T-helper 1 cell treated with Interleukin-12 subunit alpha and Interleukin-12 subunit beta and Interleukin-4 antibody, amounts not matched to agents 30 μg/mL and 1 μg/mL, for 36 hours (primary cell): ENCODE data around the gene LRRC23.

Experiments
- H3K27ac Mint-ChIP-seq: one replicate; pipeline ENCODE4 v1.8.0; 2021; ENCODE audit warnings: mild to moderate bottlenecking, mixed read lengths
- H3K27me3 Mint-ChIP-seq: one replicate; pipeline ENCODE4 v1.8.0; 2021; ENCODE audit warnings: low read depth, mixed read lengths
- H3K36me3 Mint-ChIP-seq: one replicate; pipeline ENCODE4 v1.8.0; 2021; ENCODE audit warnings: low read depth, mixed read lengths
- H3K4me1 Mint-ChIP-seq: one replicate; pipeline ENCODE4 v1.8.0; 2021; ENCODE audit warnings: low read depth, mixed read lengths
- H3K4me3 Mint-ChIP-seq: one replicate; pipeline ENCODE4 v1.8.0; 2021; ENCODE audit warnings: mild to moderate bottlenecking, moderate library complexity, mixed read lengths
- H3K9me3 Mint-ChIP-seq: one replicate; pipeline ENCODE4 v1.8.0; 2021; ENCODE audit warnings: mixed read lengths

LRRC23 gene

DNA sequence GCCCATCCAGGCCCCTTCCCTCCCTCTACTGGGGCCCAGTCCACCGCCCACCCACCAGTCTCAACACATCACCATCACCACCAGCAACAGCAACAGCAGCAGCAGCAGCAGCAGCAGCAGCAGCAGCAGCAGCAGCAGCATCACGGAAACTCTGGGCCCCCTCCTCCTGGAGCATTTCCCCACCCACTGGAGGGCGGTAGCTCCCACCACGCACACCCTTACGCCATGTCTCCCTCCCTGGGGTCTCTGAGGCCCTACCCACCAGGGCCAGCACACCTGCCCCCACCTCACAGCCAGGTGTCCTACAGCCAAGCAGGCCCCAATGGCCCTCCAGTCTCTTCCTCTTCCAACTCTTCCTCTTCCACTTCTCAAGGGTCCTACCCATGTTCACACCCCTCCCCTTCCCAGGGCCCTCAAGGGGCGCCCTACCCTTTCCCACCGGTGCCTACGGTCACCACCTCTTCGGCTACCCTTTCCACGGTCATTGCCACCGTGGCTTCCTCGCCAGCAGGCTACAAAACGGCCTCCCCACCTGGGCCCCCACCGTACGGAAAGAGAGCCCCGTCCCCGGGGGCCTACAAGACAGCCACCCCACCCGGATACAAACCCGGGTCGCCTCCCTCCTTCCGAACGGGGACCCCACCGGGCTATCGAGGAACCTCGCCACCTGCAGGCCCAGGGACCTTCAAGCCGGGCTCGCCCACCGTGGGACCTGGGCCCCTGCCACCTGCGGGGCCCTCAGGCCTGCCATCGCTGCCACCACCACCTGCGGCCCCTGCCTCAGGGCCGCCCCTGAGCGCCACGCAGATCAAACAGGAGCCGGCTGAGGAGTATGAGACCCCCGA, 32.2 kb downstream of the LRRC23 start:
- Mint-ChIP-seq H3K27me3 (no peaks in the 10 kb centered on the region), H3K36me3 (peaks cover 37% of the 10 kb centered on the region), H3K27ac (peak overlapping the region; percentile 93), H3K9me3 (no peaks in the 10 kb centered on the region), H3K4me1 (peaks cover 36% of the 10 kb centered on the region), H3K4me3 (peak overlapping the region; percentile 85)

DNA sequence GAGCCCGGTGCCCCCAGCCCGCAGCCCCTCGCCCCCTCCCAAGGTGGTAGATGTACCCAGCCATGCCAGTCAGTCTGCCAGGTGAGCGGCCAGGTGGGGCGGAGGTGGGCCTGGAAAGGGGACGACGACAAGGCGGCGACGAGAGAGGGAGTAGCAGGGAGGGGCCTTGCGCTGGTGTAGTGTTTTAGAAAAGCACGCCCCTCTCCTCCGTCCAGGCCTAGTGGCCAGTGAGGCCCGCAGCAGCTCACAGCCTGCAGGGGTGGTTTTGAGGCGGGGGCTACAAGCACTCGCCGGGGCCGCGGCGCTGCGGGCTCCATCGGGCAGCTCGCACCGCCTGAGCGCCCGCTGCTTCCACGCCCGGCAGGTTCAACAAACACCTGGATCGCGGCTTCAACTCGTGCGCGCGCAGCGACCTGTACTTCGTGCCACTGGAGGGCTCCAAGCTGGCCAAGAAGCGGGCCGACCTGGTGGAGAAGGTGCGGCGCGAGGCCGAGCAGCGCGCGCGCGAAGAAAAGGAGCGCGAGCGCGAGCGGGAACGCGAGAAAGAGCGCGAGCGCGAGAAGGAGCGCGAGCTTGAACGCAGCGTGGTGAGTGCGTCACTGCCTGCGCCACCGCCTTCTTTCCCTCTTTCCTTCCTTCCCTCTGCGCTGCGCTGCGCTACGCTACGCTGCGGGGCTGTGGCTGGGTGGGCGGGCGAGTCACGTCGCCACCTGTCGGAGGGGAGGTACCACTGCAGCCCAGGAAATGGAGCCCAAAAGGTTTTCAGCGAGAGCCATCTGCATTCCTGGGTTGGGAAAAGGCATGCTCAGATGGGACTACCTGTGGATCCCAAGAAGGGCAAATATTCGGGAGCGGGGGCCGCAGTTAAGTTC, 33.1 kb downstream of the LRRC23 start:
- Mint-ChIP-seq H3K4me3 (peak overlapping the region; percentile 85), H3K4me1 (peaks cover 31% of the 10 kb centered on the region), H3K27ac (peak overlapping the region; percentile 93), H3K9me3 (no peaks in the 10 kb centered on the region), H3K27me3 (no peaks in the 10 kb centered on the region), H3K36me3 (peaks cover 36% of the 10 kb centered on the region)

DNA sequence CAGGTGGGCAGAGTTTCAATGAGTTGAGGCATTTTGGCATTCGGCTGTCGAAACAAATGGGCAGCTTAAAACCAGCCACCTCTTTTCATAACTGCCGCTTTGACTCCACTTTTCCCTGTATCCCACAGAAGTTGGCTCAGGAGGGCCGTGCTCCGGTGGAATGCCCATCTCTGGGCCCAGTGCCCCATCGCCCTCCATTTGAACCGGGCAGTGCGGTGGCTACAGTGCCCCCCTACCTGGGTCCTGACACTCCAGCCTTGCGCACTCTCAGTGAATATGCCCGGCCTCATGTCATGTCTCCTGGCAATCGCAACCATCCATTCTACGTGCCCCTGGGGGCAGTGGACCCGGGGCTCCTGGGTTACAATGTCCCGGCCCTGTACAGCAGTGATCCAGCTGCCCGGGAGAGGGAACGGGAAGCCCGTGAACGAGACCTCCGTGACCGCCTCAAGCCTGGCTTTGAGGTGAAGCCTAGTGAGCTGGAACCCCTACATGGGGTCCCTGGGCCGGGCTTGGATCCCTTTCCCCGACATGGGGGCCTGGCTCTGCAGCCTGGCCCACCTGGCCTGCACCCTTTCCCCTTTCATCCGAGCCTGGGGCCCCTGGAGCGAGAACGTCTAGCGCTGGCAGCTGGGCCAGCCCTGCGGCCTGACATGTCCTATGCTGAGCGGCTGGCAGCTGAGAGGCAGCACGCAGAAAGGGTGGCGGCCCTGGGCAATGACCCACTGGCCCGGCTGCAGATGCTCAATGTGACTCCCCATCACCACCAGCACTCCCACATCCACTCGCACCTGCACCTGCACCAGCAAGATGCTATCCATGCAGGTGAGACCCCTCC, 34.0 kb downstream of the LRRC23 start:
- Mint-ChIP-seq H3K36me3 (peaks cover 32% of the 10 kb centered on the region), H3K4me3 (peak overlapping the region; percentile 85), H3K27ac (no peak overlapping the region)

DNA sequence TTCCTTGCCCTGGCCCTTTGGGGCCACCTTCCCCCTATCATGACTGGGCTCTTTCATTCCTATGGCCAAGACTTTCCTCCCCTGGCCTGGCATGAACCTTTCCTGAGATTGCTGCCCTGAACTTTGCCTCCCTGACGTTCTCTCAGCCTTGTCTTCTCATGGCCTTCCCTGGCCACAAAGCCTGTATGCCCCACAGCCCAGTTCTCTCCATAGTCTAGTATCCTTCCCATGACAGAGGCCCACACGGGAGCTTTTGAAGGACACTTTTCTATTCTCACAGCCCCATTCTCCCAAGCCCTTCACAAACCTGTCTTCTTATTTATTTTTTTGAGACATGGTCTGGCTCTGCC, 34.5 kb downstream of the LRRC23 start:
- Mint-ChIP-seq H3K4me3 (peak overlapping the region; percentile 51), H3K36me3 (peaks cover 27% of the 10 kb centered on the region), H3K9me3 (no peaks in the 10 kb centered on the region), H3K27me3 (no peaks in the 10 kb centered on the region), H3K4me1 (peaks cover 30% of the 10 kb centered on the region), H3K27ac (peak overlapping the region; percentile 79)

More for the DNA sequence above, 34.0 kb downstream of the LRRC23 start:
- Mint-ChIP-seq H3K27me3 (no peaks in the 10 kb centered on the region), H3K9me3 (no peaks in the 10 kb centered on the region), H3K4me1 (peaks cover 31% of the 10 kb centered on the region)

GRCh38 chr12:6941267-6941666, 36.6 kb downstream of the LRRC23 start:
- Mint-ChIP-seq H3K27me3 (no peaks in the 10 kb centered on the region), H3K27ac (peak overlapping the region; percentile 31)

DNA sequence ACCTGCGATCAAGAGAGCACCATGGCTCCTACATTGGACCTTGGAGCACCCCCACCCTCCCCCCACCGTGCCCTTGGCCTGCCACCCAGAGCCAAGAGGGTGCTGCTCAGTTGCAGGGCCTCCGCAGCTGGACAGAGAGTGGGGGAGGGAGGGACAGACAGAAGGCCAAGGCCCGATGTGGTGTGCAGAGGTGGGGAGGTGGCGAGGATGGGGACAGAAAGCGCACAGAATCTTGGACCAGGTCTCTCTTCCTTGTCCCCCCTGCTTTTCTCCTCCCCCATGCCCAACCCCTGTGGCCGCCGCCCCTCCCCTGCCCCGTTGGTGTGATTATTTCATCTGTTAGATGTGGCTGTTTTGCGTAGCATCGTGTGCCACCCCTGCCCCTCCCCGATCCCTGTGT, 37.2 kb downstream of the LRRC23 start:
- peaks cover 34% of the 10 kb centered on the region for H3K4me1 Mint-ChIP-seq
- H3K36me3 Mint-ChIP-seq, result peaks cover 6% of the 10 kb centered on the region
- no peak overlapping the region for H3K4me3 Mint-ChIP-seq
- peak overlapping the region; percentile 31 for H3K27ac Mint-ChIP-seq
- no peaks in the 10 kb centered on the region for H3K27me3 Mint-ChIP-seq
- H3K9me3 Mint-ChIP-seq, result no peaks in the 10 kb centered on the region

More at GRCh38 chr12:6941267-6941666, 36.6 kb downstream of the LRRC23 start:
- Mint-ChIP-seq H3K9me3 (no peaks in the 10 kb centered on the region), H3K4me1 (peaks cover 36% of the 10 kb centered on the region), H3K4me3 (no peak overlapping the region), H3K36me3 (peaks cover 10% of the 10 kb centered on the region)

DNA sequence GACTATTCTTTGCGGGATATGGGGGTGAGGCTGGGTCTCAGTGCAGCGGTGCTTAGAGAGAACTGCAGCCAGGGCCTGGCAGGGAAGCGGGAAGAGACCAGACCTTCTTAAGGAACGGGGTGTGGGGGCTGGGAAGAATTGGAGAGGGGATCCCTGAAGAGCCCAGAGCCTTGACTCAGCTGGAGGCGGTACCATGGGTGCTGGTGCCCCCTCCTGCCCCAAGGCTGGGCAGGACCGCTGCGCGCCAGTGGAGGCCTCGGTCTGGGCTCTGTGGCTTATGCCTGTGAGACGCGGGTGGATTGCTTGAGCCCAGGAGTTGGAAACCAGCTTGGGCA, 37.7 kb downstream of the LRRC23 start:
- no peak overlapping the region for H3K4me3 Mint-ChIP-seq
- peaks cover 37% of the 10 kb centered on the region for H3K4me1 Mint-ChIP-seq
- H3K27ac Mint-ChIP-seq, result peak overlapping the region; percentile 96
- H3K27me3 Mint-ChIP-seq, result no peaks in the 10 kb centered on the region
- H3K9me3 Mint-ChIP-seq, result no peaks in the 10 kb centered on the region
- H3K36me3 Mint-ChIP-seq, result peaks cover 6% of the 10 kb centered on the region

DNA sequence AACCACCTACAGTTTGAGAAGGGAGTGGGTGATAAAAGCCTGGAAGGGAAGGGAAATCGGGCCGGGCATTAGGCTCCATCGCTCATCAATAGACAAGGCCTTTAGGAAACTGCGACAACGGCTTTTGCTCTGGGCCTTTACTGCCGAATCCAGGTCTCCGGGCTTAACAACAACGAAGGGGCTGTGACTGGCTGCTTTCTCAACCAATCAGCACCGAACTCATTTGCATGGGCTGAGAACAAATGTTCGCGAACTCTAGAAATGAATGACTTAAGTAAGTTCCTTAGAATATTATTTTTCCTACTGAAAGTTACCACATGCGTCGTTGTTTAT, 38.7 kb downstream of the LRRC23 start:
- no peaks in the 10 kb centered on the region for H3K27me3 Mint-ChIP-seq
- no peaks in the 10 kb centered on the region for H3K9me3 Mint-ChIP-seq
- peak overlapping the region; percentile 96 for H3K27ac Mint-ChIP-seq
- H3K4me3 Mint-ChIP-seq, result peak overlapping the region; percentile 85
- peaks cover 44% of the 10 kb centered on the region for H3K4me1 Mint-ChIP-seq
- H3K36me3 Mint-ChIP-seq, result peaks cover 7% of the 10 kb centered on the region

GRCh38 chr12:6943722-6944380, 39.2 kb downstream of the LRRC23 start, which contains the start of the genes C12orf57 and RNU7-1:
Gene C12orf57, plus strand, starts transcription at chr12:6944022. Its CDS starts 100 bp downstream, at chr12:6944122.
Gene RNU7-1, plus strand, starts transcription at chr12:6943816.
- H3K27me3 Mint-ChIP-seq, result no peaks in the 10 kb centered on the region
- H3K36me3 Mint-ChIP-seq, result peaks cover 7% of the 10 kb centered on the region
- peak within 1 kb of the TSS; percentile 96 for H3K27ac Mint-ChIP-seq
- H3K4me3 Mint-ChIP-seq, result peak within 1 kb of the TSS; percentile 85
- H3K4me1 Mint-ChIP-seq, result peaks cover 46% of the 10 kb centered on the region
- H3K9me3 Mint-ChIP-seq, result no peaks in the 10 kb centered on the region

- peak overlapping the region; percentile 85 for H3K4me3 Mint-ChIP-seq
- no peaks in the 10 kb centered on the region for H3K9me3 Mint-ChIP-seq
- peaks cover 3% of the 10 kb centered on the region for H3K36me3 Mint-ChIP-seq
- H3K27ac Mint-ChIP-seq, result peak overlapping the region; percentile 96
- H3K27me3 Mint-ChIP-seq, result no peaks in the 10 kb centered on the region
- peaks cover 51% of the 10 kb centered on the region for H3K4me1 Mint-ChIP-seq
Measured at GRCh38 chr12:6944381-6945186, 40.0 kb downstream of the LRRC23 start.

GRCh38 chr12:6945613-6946012, 41.0 kb downstream of the LRRC23 start:
- peak overlapping the region; percentile 96 for H3K27ac Mint-ChIP-seq
- peaks cover 3% of the 10 kb centered on the region for H3K36me3 Mint-ChIP-seq
- no peaks in the 10 kb centered on the region for H3K27me3 Mint-ChIP-seq
- H3K4me1 Mint-ChIP-seq, result peaks cover 60% of the 10 kb centered on the region
- H3K4me3 Mint-ChIP-seq, result peak overlapping the region; percentile 85
- H3K9me3 Mint-ChIP-seq, result no peaks in the 10 kb centered on the region

- Mint-ChIP-seq H3K36me3 (peaks cover 3% of the 10 kb centered on the region), H3K4me3 (peak overlapping the region; percentile 85), H3K27ac (peak overlapping the region; percentile 96), H3K27me3 (no peaks in the 10 kb centered on the region), H3K4me1 (peaks cover 64% of the 10 kb centered on the region), H3K9me3 (no peaks in the 10 kb centered on the region)
Measured at GRCh38 chr12:6946033-6946919, 41.7 kb downstream of the LRRC23 start.
